SU-DHL-6 (cell line): ENCODE results near the gene BICDL2.

Experiments
- H2AFZ ChIP-seq: fragments of 200-600 bp; sonication (generic); 2 replicates; pipeline ENCODE4 v1.6.1; 2014; ENCODE audit warnings: low read depth, mild to moderate bottlenecking, moderate library complexity, mixed read lengths, antibody characterized with exemption, low read length; ENCODE audit not compliant: severe bottlenecking
- H3F3A ChIP-seq: fragments of 200-600 bp; shearing (Covaris generic); 2 replicates; pipeline ENCODE4 v1.6.0; 2016; ENCODE audit warnings: antibody characterized with exemption, mild to moderate bottlenecking; ENCODE audit not compliant: insufficient read depth
- H3K27ac ChIP-seq: fragments of 200-600 bp; sonication (generic); 2 replicates; pipeline ENCODE4 v1.5.1; 2016; ENCODE audit warnings: low read depth, mild to moderate bottlenecking, low read length, moderate library complexity, mixed read lengths
- H3K27me3 ChIP-seq: fragments of 200-600 bp; sonication (generic), shearing (Covaris generic); 2 replicates; pipeline ENCODE4 v1.6.0; 2014; ENCODE audit warnings: mild to moderate bottlenecking, low read length
- H3K36me3 ChIP-seq: fragments of 200-600 bp; sonication (generic); 2 replicates; pipeline ENCODE4 v1.6.1; 2014; ENCODE audit warnings: mild to moderate bottlenecking, low read length, mixed read lengths
- H3K4me2 ChIP-seq: fragments of 300-600, 200-600 bp; shearing (Covaris generic), sonication (generic); 2 replicates; pipeline ENCODE4 v1.6.0; 2014; ENCODE audit warnings: low read length, low read depth, mild to moderate bottlenecking; ENCODE audit not compliant: poor library complexity, severe bottlenecking
- H3K4me3 ChIP-seq: fragments of 200-600 bp; sonication (generic); 2 replicates; pipeline ENCODE4 v1.5.1; 2014; ENCODE audit warnings: antibody characterized with exemption, low read length, mild to moderate bottlenecking, mixed read lengths; ENCODE audit not compliant: insufficient read depth, poor library complexity, severe bottlenecking
- H3K79me2 ChIP-seq: fragments of 200-600 bp; sonication (generic); 2 replicates; pipeline ENCODE4 v1.6.1; 2014; ENCODE audit warnings: mild to moderate bottlenecking, low read length, moderate library complexity; ENCODE audit not compliant: insufficient read depth
- H3K9ac ChIP-seq: fragments of 200-600 bp; sonication (generic); 2 replicates; pipeline ENCODE4 v1.7.0; 2014; ENCODE audit warnings: mild to moderate bottlenecking, low read length
- H3K9me2 ChIP-seq: fragments of 200-600 bp; sonication (generic); replicated peaks from 2 replicates; pipeline ENCODE4 v1.6.1; 2014; ENCODE audit warnings: low read length; ENCODE audit not compliant: insufficient read depth
- H3K9me3 ChIP-seq: fragments of 200-600 bp; sonication (generic); 2 replicates; pipeline ENCODE4 v1.6.1; 2014; ENCODE audit warnings: low read length, mixed read lengths; ENCODE audit not compliant: insufficient read depth
- H4K20me1 ChIP-seq: fragments of 200-600 bp; sonication (generic); 2 replicates; pipeline ENCODE4 v1.6.1; 2014; ENCODE audit warnings: low read depth, mild to moderate bottlenecking, antibody characterized with exemption, low read length, moderate library complexity, mixed read lengths
- EZH2phosphoT487 ChIP-seq: fragments of 200-600 bp; sonication (generic), shearing (Covaris generic); conservative IDR thresholded peaks from 2 replicates; pipeline ENCODE4 v1.6.1; 2018; ENCODE audit warnings: mild to moderate bottlenecking, antibody characterized with exemption, low read length, moderate library complexity, mixed read lengths
- TF ChIP-seq, protein P1 (sequence below): fragments of 200-600 bp; sonication (generic); IDR thresholded peaks from one replicate; pipeline ENCODE4 v1.5.1; 2017; ENCODE audit warnings: antibody characterized with exemption, mild to moderate bottlenecking, low read length, moderate library complexity; ENCODE audit not compliant: insufficient read depth, poor library complexity, severe bottlenecking

The BICDL2 gene

DNA sequence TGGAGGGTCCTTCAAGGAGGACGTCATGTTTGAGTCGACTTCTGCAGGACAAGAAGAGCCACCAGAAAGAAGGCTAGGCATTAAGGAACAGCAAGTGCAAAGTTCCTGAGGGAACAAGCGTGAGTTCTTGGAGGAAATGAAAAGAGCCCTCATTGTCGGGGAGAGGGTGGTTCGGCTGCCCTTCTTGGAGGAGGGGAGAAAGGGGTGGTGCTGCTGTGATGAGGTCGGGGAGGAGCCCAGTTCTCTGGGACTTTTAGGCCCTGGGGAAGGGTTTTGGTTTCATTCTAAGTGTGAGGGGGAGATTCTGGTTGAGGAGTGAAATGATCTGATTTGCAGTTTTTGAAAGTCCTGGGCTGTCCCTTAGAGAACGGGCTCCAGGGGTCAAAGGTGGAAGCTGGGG is 4.1 kb downstream of the BICDL2 start:
- Histone ChIP-seq H3K27me3 (no peaks in the 10 kb centered on the region), H3K4me2 (no peak overlapping the region), H3F3A (no peaks in the 10 kb centered on the region), H3K79me2 (no peaks in the 10 kb centered on the region), H4K20me1 (no peaks in the 10 kb centered on the region), H3K36me3 (no peaks in the 10 kb centered on the region), H3K4me3 (no peak overlapping the region), H3K9me2 (no peaks in the 10 kb centered on the region), H3K9ac (no peak overlapping the region), H3K9me3 (no peaks in the 10 kb centered on the region), H3K27ac (no peak overlapping the region), H2AFZ (no peak overlapping the region)
- TF ChIP-seq, protein P1, sequence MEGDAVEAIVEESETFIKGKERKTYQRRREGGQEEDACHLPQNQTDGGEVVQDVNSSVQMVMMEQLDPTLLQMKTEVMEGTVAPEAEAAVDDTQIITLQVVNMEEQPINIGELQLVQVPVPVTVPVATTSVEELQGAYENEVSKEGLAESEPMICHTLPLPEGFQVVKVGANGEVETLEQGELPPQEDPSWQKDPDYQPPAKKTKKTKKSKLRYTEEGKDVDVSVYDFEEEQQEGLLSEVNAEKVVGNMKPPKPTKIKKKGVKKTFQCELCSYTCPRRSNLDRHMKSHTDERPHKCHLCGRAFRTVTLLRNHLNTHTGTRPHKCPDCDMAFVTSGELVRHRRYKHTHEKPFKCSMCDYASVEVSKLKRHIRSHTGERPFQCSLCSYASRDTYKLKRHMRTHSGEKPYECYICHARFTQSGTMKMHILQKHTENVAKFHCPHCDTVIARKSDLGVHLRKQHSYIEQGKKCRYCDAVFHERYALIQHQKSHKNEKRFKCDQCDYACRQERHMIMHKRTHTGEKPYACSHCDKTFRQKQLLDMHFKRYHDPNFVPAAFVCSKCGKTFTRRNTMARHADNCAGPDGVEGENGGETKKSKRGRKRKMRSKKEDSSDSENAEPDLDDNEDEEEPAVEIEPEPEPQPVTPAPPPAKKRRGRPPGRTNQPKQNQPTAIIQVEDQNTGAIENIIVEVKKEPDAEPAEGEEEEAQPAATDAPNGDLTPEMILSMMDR, result no peak
- TF ChIP-seq EZH2phosphoT487, result no peak

DNA sequence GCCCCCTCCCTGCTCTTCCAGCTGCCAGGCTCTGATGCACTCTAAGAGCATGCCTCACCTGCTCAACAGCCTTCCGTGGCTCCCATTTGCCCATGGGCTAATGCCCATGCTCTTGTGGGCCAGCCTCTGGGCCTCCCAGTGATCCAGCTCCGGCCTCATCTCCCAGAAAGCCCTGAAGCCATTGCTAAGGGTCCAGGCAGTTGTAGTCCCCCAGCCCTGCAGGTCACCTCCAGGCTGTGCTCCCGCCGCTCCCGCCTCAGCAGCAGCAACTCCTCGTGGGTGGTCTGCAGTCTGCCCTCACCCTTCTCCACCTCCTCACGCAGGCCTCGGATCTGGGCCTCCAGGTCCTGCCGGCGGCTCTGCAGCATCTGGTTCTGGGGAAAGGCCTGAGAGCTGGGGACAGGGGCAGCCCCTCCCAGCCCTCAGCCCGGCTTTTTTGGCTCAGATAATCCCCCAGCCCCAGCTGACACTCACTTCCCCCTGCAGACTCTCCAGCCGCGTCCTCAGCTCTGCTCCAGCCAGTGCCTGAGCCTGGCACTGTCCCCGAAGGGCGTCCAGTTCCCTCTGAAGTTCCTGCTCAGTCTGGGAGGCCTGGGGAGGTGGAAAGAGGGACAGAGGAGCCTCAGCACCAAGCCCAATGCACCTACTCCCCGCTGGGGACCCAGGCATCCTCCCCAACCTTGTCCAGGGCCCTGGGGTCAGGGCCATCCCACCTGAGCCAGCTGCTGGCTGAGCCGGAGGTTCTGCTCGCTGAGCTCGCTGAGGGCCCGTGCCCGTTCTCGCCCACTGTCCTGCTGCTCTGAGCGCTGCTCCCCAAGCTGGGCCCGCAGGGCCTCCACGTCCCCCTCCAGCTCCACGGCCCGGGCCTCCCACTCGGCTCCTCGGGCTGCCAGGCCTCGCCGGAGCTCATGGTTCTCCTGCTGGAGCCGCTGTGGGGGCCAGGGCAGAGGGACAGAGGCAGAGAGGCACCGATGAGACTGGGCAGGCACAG is 6.2 kb downstream of the BICDL2 start:
- Histone ChIP-seq H3K9ac (no peak overlapping the region), H3K4me2 (no peak overlapping the region), H3K27me3 (no peaks in the 10 kb centered on the region)

DNA sequence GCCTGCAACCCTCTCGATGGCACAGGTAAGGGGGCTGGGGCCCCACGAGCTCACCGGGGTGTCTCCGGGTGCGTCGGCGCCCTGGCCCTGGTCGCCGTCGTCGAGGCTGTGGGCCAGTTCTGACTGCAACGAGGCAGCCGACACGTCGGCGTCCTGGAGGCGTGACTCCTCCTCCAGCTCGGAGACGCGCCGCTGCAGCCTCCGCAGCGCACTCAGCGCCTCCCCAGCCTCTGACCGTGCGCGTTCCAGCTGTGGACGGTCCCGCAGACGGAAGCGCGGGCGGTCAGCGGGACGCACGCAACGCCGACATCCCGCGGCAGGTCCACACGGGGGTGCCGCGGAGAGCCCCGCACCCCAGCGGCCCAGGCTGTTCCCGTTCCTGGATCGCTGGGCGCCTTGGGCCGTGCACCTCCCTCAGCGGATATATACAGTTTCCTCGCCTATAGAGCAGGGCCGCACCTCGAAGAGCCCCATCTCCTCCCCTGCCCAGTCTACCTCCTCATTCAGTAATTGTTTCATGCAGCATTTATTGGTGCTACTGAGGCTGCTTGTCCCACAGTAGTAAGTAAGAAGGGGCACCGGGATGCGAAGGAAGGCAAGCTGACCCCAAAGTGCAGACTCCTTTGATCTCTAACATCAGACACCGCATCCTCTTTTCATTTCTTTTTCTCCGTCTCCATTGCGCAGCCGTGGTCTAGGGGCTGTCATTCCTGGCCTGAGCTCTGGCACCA is 7.1 kb downstream of the BICDL2 start:
- no peaks in the 10 kb centered on the region for H4K20me1 ChIP-seq
- H3K9me3 ChIP-seq, result no peaks in the 10 kb centered on the region
- no peak overlapping the region for H2AFZ ChIP-seq
- H3K4me3 ChIP-seq, result no peak overlapping the region
- no peaks in the 10 kb centered on the region for H3F3A ChIP-seq
- no peaks in the 10 kb centered on the region for H3K36me3 ChIP-seq
- no peaks in the 10 kb centered on the region for H3K79me2 ChIP-seq
- no peak overlapping the region for H3K27ac ChIP-seq
- H3K27me3 ChIP-seq, result no peaks in the 10 kb centered on the region
- H3K9me2 ChIP-seq, result no peaks in the 10 kb centered on the region
- H3K4me2 ChIP-seq, result no peak overlapping the region
- H3K9ac ChIP-seq, result no peak overlapping the region
- TF ChIP-seq, protein P1, result no peak
- no peak for TF ChIP-seq EZH2phosphoT487

More for the DNA sequence above, 6.2 kb downstream of the BICDL2 start:
- no peaks in the 10 kb centered on the region for H4K20me1 ChIP-seq
- no peaks in the 10 kb centered on the region for H3K36me3 ChIP-seq
- no peak overlapping the region for H3K4me3 ChIP-seq
- TF ChIP-seq EZH2phosphoT487, result no peak
- TF ChIP-seq, protein P1, result no peak
- no peaks in the 10 kb centered on the region for H3K9me2 ChIP-seq
- no peaks in the 10 kb centered on the region for H3F3A ChIP-seq
- H3K9me3 ChIP-seq, result no peaks in the 10 kb centered on the region
- H2AFZ ChIP-seq, result no peak overlapping the region
- H3K27ac ChIP-seq, result no peak overlapping the region
- no peaks in the 10 kb centered on the region for H3K79me2 ChIP-seq
